ENCODE results near the gene TMEM132E. TPM values are rescaled to one million over a fixed set of nuclear protein-coding genes. Genes with fewer than 3 reads are reported as not detected.
A peak's percentile ranks its signal among the peaks of the same experiment; 100 is the strongest.

Gene TMEM132E
- polyA plus RNA-seq, 3 donors = 2.8 to 5.2 (median 2.9) TPM

DNA sequence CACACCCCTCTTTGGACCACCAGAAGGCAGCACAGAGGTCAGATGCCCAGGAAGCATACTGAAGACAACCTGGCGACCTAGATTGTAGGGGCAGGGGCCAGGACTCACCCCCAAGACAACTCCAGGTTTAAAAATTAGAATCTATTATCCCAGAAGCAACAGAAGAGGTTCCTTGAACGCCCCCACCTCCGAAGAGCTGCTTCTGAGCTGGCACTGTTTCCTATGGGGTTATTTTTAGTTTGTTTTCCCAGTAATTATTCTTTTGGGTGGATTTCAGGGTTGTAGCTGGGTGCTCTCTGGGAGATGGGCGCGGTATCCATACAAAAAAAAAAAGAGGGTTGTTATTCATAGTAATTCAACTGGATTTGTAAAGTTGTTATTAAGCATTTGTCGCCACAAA lies 10.4 kb upstream of the TMEM132E start:
- DNase-seq = no peak

DNA sequence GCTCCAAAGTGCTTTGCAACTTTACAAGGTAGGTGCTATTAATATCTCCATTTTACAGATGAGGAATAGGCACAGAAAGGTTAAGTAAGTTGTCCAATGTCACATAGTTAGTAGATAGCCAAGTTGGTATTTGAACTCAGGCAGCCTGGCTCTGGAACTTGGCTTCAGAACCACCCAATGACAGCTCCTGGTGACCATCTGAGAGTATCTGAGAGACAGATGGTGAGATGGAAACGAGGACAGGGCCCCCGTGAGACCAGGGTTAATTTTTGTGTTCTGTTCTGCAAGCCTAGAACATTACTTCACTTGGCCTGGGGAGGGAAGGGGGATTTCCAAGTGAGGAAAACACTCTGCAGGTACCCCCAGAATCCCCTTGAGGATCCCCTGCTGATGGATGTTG lies 9.8 kb upstream of the TMEM132E start:
- DNase-seq = no peak

DNA sequence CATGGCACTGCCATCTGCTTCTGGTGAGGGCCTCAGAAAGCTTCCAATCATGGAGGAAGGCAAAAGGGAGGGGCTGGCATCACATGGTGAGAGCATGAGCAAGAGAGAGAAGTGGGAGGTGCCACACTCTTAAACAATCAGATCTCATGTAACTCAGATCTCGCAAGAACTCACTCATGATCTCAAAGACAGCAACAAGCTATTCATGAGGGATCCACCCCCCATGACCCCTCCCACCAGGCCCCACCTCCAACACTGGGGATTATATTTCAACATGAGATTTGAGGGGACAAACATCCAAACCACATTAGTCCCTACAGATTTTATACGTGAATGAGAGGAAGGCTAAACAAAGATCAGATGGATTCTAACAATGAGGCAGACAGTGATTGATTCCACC lies 8.9 kb upstream of the TMEM132E start:
- no peak for DNase-seq

DNA sequence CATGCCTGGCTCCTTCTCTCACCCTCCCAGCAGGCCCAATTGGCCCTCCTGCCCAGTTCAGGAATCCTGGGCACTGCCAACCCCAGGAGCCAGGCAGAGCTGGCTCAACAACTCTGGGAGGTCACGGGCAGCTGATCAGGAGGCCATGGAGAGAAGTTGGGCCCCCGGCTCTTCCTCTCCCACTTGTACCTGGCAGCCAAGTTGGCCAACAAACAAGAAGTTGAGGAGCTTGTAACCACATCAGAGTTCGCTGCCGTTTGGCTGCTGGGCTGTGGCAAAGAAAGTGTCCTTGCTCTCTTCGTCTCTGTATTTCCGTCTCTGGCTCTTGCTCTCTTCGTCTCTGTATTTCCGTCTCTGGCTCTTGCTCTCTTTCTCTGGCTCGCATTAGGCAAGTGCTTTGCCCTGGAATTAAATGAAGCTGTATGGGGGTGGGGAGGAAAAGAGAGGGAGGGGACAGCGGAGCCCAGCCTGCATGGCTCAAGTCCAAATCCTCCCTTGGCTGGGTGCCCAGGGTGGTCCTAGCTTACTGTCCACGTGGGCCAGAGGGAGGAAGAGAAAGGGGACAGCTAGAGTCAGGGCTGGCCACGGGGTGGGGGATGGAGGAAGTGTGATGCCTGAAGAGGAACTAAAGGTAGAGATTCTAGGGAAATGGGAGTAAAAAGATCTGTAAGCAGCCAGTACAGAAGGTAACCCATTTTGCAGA lies 7.8 kb upstream of the TMEM132E start:
- DNase-seq = no peak

DNA sequence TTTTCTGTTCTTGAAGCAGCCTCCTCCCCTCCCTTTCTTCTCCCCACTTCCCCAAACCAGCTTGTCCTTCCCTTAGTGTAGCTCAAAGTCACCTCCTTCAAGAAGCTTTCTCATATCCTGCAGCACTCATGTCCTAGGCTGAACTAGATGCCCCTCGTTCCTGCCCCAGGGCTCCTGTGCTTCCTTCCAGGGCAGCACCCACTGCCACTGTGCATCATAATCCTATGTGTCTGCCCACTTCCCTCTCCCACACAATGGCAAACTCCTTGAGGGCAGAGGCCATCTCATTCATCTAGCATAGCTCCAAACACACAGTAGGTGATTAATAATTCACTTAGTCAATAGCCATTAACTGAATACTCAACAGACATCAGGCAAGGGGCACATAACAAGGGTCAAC lies 6.9 kb upstream of the TMEM132E start:
- no peak for DNase-seq

DNA sequence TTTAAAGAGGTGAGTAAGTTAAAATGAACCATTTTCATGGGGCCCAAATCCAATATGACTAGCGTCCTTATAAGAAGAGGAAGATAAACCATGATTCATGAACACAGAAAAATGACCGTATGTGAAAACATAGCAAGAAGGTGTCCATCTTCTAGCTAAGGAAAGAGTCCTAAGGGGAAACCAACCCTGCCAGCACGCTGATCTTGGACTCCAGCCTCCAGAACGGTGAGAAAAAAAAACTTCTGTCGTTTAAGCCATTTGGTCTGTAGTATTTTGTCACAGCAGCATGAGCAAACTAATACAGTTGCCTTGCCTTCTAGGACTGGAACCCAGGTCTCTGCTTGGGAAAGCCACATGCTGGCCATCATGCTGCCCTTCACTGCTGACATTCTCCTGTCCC lies 4.2 kb upstream of the TMEM132E start:
- no peak for DNase-seq

DNA sequence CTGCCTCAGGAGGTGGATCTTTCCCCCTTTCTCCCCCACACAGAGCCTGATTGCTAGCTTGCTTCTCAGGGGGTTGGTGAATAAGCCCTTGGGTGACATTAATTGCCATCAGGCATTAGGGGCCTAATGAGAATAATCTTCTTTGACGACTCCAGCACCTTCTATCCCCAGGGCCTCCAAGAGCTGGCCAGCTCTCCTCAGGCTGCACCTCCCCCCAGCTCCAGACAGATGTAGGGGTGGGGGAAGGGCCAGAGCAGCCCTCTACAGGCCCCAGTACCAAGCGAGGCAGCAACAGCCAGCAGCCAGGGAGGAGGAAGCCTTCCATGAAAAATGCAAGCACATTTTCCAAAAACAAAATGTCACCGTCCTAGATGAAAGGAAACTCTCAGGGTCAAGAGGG lies 1.4 kb upstream of the TMEM132E start:
- DNase-seq = no peak

DNA sequence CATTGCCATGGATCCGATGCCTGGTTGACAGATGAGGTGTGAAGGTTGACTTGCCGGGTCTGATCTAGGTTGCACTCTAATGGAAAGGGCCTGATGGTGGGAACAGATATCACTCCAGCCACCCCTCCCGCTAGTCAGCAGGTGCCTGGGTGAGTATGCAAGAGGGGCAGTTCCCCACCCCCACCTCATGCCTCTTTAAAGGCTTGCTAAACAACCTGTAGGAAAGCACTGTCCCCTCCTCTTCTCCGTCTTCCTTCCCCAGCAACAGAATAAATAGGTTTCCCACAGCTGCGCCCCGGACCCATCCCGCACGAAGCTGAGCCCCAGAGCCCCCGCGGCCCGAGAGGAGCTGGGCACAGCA lies 746 bp upstream of the TMEM132E start:
- no peak for DNase-seq

DNA sequence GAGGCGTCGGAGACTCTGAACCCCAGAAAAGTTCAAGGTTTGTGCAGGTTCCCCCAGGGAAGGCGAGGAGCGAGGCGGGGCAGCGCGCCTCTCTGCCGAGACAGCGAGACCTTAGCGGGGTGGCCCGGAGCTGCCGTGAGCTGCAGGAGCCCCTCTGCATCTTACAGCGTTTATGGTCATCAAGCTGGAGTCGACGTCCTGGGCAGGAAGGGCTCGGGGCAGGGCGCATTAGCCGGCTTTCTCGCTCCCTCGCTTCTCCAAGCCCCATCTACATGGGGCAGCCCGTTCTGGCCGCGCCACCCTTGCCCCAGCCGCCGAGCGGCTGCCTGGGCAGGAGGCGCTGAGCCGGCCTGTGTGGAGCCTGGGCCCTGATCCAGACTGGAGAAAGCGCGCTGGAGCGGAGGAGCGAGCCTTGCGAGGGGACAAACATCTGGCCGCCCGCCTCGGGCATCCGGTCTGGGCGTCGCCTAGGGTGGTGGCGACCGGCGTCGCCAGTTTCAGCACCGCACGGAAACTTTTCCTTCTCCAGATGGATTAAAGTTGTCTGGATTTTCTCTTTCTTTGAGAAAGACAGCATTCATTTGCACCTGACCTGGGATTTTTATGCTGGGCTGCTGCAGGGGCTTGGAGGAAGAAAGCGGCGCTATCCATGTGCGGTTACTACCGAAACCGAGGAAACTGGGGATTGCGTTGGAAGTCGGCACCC lies 750 bp downstream of the TMEM132E start:
- DNase-seq = no peak

DNA sequence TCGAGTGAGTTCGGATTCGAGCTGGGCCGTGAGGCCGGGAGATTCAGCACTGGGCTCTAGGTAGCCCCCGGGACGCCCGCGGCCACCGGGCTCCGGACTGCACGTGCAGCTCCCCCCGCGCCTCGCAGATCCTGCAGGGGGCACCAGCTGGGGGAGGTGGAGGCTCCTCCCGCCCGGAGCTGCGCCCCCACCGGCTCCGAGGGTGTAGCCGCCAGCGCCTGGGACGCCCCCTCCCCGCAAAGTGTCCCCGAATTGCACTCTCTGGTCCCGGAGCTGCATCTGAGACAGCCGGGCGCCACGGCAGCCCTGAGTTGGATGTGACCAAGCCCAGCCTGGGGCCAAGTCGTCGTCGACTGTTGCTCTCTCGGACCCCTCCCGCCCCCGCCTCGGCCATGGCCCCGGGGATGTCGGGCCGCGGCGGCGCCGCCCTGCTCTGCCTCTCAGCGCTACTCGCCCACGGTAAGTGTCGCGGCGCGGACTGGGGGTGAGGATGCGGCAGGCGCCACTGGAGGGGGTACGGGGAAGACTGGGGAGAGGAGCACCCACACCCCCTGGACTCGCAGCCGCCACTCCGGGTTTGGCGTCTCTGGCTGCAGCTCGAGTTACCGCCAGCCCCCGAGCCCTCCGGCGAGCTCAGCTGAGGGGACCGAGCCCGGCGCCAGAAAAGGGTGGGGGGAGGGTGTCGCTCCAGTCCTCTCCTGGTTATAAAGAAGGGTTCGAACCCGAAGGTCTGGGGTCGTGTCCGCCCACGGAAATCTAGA lies 1.5 kb downstream of the TMEM132E start:
- DNase-seq = no peak

DNA sequence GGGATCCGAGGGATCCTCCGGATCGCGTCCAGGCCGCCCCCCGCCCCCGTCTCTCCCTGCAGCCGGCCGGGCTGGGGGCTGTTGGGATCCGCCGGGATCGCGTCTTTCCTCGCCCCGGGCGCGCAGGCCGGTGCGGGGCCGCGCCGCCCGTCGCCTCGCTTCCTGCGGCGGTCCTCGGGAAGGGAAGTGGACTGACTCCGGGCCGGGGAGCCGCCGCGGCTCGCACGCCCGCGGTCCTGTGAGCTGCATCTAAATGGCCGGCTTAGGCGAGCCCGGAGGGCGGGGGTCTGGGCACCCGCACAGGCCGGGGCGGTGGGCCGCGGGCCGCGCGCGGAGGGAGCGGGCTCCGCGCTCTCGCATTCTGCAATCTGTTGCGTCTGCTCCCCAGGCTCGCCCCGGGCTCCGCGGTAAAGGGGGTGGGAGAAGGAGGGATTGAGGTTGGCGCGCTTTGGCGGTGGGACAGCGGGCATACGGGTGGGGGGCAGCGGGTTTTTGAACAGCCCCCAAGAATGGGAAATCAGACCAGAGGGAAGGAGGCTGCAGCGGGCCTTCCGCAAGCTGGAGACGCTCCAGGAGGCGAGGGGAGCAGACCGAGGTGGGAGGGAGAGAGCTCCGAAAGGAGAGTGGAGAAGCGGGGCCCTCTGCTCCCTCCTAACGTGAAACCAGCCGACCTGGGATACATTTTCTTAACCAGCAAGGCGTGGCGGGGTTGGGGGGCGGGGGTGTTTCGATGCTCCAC lies 2.2 kb downstream of the TMEM132E start:
- no peak for DNase-seq

DNA sequence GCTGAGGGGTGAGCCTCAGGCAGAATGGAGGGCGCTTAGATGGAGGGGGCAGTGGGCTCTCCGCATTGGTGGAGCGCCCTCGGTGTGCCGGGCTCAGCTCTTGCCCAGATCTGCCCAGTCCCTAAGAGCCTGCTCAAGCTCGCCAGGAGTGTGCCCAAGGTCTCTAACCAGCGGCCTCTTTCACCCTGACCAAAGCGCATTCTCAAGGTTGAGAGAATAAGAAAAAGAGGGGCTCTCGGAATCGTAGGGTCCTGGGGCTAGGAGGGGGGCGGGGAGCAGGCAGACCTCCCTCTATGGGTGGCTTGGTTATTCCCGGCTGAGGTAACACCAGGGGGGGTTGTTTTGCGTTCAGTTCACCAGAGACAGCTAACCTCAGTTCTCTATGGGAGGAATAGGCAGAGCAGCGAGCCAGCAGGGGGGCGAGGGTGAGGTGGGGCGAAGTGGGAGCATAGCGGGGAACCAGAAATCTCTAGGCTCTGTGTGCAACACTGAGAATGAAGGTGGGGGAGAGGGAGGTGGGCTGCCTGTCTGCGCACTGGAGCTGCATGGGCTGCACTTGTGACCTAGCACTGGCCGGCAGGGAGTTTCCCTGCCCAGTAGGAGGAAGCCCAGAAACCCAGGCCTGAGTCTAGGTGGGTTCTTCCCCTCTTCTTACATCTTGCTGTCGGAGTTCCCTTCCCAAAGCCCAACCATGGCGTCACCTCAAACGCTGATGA lies 3.0 kb downstream of the TMEM132E start:
- no peak for DNase-seq

DNA sequence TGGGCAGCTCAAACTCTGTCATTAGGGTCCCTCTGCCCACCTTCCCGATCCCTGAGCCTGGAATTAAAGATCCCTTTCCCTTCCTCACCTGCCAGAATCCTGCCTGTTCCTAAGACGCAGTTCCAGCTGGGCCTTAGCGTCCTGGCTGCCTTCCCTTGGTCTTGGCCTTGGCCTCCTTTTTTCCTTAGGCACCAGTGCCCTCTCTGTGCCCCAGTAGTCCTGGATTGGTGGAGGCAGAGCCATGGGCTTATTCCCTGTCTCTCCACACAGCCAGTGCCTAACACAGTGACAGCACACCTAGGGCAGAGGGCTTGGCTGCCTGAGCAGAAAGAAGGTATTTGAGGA lies 3.5 kb downstream of the TMEM132E start:
- DNase-seq = no peak

DNA sequence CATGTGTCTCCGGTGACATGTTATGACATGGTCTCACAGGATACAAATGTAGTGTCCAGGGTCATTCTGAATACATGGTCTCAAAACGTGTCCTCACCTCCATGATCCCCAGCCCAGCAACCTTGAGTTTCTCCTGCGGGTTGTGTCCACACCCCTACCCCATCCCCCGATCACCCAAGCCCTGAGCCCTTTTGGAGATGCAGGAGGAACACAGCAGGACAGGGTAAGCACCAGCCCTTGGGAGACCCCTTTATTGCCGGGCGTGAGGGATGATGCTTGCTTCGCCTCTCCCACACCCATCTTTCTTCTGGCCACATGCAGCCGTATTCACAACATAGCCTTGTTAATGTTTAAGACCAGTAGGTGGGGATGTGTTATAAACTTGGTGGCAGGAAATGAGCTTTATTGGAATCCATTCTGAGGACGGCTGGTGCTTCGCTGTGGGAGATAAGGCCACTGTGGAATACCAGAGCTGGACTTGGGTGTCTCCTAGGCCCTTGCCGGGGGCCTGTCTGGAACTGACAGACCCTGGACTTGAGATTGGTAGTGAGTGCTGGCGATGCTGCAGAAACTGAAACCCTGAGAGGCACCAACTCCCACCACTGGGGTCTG lies 5.5 kb downstream of the TMEM132E start:
- peak; percentile 60 for DNase-seq

DNA sequence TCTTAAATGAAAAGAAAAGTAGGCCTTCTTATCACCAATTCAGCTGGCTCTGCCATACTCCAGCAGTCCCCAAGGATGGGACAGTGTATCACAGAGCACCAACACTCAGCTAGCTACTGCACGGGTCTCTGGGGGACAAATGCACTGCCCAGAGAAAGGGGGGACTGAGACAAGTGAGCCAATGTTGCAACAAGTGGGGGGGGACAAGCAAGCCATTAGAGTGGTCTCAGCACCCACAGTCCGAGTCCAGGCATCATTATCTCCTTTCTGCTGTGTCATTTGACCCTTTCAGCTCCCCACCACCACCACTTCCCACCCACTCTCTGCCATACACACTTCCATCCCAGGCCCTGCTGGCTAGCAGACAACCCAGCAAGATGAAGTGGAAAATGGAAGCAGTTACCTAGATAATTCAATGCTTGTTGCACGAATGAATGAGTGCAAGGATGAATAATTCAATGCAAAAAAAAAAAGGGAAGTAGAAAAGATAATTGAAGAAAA lies 7.0 kb downstream of the TMEM132E start:
- no peak for DNase-seq

DNA sequence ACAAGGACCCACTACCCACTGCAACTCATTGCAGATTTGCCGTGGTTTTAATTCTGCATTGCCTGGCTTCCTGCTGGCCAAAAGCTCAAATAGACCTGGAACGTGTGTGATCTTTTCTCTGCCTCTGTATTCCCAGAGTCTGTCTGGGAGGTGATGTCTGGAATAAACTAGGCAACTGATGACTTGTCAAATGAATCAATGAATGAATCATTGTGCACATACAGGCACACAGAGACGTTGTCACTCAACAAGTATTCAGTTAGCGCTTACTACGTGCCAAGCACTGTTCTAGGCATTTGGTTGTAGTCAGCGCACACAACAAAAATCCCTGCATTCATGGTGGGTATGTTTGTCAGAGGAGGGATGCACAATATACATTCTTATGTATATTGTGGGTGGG lies 8.9 kb downstream of the TMEM132E start:
- no peak for DNase-seq

DNA sequence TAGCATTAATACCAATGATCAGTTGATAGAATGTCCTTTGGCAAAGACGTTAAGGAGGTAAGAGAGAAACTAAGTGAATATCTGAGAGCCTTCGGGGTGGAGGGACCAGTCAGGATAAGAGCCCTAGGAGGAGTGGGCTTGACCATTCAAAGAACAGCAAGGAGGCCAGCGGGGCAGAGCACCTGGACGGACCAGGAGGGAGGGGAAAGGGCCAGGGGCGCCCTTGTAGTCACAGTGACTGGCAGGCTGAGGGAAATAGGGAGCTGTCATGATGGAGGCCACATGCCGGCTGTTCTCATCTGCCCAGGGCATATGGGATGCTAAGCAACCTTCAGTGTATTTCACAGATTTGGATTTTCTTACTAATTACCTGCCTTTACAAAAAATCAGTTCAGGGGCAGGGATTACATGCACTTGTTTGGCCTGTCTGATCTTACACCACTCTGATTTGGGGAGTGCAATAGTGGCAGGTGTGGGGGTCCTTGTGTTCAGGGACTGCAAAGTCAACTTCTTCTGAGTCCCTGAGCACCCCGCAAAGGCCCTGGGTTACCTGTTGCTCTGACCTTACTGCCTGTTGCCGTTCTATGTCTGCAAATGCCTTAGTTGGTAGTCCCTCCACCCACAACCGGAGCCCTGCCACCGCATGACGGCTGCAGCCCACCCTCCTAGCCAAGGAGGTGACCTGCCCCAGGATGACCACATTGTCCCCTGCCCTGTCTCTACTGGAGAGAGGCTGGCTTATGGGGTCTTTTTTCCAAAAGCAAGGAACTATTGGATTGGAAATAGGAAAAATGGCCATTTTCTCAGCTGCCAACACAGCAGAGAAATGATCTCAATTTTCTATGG lies 10.0 kb downstream of the TMEM132E start:
- DNase-seq = no peak

DNA sequence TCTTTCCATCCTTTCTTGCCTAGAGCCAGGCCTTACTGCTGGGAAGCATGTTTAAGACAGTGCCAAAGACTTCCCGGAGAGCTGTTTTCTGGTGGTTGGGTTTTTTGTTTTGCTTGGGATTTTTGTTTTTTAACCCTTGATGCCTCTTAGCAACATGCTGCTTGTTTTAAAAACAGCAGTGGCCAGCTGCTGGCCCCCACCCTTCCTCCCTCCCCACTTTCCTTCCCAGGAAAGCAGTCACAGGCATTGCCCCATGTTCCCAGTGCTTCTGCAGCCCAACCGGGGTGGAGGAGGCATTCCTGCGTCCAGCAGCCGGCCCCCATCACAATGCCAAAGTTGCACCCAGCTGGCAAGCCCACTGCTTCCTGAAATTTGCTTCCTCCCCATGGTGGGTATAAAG lies 12.6 kb downstream of the TMEM132E start:
- no peak for DNase-seq

DNA sequence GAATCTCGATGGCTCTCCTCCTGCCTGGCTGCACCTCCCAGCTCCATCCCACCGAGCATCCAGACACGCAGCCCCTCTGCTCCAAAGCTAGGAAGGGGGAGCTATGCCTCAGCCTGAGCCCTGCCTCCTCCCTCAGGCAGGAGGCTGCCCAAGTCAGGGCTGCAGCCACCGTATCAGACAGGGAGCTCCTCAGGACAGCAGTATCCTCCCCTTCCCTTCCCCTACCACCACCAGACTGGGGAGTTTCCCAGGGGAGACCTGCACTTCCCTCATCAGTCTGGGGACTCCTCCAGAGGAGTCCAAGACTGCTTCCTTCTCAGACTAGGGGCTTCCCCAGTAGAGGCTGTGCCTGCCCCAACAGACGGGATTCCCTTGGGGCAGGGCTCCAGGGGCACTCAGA lies 17.5 kb downstream of the TMEM132E start:
- no peak for DNase-seq

DNA sequence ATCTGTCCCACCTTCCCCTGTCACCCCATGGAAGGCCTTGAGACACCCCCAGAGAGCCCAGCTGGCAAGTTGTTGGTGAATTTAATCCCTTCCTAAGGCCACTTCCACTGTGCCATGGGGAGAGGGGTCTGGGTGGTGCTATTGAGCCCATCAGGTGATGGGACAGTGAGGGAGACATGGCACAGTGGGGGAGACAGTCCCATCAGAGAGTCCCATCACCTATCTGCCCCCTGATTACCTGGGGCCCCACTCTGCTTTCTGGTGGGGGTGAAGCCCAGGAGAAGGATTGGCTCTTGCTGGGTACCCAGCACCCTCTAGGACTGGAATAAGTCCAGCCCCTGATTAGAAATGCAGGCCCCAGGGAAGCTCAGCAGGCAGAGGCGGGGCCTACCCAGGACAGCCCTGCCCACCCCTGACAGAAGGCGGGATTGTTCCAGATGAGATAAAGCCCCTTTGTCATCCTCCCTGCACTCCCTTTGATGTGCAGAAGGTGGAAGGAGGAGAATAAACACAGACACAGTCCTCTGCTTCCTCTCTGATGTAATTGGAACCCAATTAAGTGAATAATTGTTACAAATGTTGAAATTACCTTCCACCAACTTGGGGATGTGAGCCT lies 18.9 kb downstream of the TMEM132E start:
- no peak for DNase-seq
